Peyer's patch (tissue), 4 donors: ENCODE data around the gene SYTL1.

Source experiments
- POLR2A ChIP-seq, 2 donors: fragments of 450-650 bp; IDR thresholded peaks; one replicate each; pipeline ENCODE4 v1.5.1; 2017; ENCODE audit warnings: antibody characterized with exemption in 2 of 2, mild to moderate bottlenecking in 2 of 2, moderate library complexity in 2 of 2
- TF ChIP-seq, protein P1 (sequence below), 6 experiments: fragments of 450-650 bp in 4 of 6; fragments of 200-600 bp in 2 of 6; sonication (generic) in 1 of 6; IDR thresholded peaks; one replicate each; pipeline ENCODE4 v1.5.1; 2017 to 2019; ENCODE audit warnings: antibody characterized with exemption in 6 of 6, mild to moderate bottlenecking in 3 of 6, moderate library complexity in 1 of 6

DNA sequence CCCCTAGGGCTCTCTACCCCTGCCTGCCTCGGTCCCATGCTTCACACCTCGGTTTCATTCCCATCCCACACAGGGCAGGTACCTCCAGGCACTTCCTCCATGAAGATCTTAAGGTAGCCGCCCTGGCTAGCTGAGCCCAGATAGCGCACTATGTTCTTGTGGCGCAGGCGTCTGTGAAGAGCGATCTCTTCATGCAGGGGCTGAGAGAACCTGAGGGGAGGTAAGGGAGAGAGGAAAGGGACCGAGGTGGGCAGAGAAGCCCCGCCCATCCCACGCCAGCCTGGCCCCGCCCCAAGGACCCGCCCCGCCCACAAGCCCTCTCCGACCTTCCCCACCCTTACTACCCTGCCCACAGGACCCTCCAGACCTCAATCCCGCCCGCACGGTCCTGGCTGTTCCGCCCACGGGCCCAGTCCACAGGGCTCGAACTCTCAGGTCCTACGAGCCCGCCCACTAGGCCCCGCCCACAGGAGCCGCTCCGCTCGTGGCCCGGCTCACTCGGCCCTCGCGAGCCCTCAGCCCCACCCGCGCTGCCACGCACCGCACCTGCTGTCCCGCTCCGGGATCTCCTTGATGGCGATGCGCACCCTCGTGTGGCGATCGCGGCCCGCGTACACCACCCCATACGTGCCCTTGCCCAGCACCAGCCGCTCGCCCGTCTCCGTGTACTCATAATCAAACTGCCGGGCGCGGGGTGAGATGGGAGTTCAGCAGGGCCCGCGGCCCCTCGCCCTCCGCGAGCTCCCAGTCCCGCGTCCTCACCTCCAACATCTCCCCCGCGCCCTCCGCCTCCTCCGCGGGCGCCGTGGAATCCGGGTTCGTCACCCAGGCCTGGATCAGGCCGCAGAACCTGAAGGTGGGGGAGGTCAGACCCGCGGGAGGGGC lies 18.6 kb downstream of the SYTL1 start:
- TF ChIP-seq, protein P1, sequence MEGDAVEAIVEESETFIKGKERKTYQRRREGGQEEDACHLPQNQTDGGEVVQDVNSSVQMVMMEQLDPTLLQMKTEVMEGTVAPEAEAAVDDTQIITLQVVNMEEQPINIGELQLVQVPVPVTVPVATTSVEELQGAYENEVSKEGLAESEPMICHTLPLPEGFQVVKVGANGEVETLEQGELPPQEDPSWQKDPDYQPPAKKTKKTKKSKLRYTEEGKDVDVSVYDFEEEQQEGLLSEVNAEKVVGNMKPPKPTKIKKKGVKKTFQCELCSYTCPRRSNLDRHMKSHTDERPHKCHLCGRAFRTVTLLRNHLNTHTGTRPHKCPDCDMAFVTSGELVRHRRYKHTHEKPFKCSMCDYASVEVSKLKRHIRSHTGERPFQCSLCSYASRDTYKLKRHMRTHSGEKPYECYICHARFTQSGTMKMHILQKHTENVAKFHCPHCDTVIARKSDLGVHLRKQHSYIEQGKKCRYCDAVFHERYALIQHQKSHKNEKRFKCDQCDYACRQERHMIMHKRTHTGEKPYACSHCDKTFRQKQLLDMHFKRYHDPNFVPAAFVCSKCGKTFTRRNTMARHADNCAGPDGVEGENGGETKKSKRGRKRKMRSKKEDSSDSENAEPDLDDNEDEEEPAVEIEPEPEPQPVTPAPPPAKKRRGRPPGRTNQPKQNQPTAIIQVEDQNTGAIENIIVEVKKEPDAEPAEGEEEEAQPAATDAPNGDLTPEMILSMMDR (IDR thresholded peaks at IDR 0.05), result no peak
- TF ChIP-seq POLR2A (IDR thresholded peaks at IDR 0.05), result no peak
